ENCODE data around the gene COL9A1.

GRCh38 chr6:70253923-70254322 is 49.0 kb downstream of the COL9A1 start:
- TF ChIP-seq, protein P1, sequence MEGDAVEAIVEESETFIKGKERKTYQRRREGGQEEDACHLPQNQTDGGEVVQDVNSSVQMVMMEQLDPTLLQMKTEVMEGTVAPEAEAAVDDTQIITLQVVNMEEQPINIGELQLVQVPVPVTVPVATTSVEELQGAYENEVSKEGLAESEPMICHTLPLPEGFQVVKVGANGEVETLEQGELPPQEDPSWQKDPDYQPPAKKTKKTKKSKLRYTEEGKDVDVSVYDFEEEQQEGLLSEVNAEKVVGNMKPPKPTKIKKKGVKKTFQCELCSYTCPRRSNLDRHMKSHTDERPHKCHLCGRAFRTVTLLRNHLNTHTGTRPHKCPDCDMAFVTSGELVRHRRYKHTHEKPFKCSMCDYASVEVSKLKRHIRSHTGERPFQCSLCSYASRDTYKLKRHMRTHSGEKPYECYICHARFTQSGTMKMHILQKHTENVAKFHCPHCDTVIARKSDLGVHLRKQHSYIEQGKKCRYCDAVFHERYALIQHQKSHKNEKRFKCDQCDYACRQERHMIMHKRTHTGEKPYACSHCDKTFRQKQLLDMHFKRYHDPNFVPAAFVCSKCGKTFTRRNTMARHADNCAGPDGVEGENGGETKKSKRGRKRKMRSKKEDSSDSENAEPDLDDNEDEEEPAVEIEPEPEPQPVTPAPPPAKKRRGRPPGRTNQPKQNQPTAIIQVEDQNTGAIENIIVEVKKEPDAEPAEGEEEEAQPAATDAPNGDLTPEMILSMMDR (IDR thresholded peaks at IDR 0.05; ENCODE audit: borderline replicate concordance, extremely low read depth, low read length, poor library complexity, severe bottlenecking): no peak
- no peak for TF ChIP-seq EZH2 (IDR thresholded peaks at IDR 0.05; ENCODE audit: borderline replicate concordance, low read depth, low read length, severe bottlenecking)
